GF-D8 (cell line): ENCODE results near the gene TYW3.
A peak's percentile ranks its signal among the peaks of the same experiment; 100 is the strongest.
"Not testable (repeated sequence)": the region's sequence is repeated elsewhere in the genome, so short reads cannot be mapped to it uniquely, and the experiment has no call there.

Experiments
- DNase-seq: peaks from one replicate; lab custom pipeline; 2025; lab: John Stamatoyannopoulos, UW

TYW3 gene

DNA sequence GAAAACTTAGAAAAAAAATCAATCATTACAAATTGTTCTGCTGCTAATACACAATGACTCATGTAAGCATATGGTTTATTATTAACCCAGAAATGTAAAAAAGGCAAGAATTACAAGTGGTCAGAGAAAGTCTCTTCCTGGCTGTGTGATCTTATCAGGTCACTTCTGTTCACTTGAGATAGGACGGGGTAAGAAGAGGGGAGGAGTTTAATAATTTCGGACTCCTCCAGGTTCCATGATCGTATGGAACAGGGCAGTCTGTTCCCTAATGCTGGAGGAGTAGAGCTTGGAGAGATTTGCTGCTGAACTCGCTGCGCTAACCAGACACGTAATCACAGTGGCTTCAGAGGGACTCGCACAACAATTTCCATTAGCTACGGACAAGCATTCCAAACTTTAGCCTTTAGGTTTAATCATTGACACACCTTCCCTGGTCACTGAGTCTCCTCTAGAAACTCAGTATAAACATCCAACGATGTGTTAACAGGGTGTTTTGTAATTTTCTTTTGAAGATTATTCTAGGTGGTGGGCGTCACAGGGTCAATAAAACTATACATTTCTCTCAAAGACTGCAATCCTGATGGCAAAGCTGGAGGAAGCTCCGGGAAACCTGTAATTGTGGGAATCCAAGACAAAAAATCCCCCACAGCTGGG lies 1.4 kb upstream of the TYW3 start:
- DNase-seq, result no peak

DNA sequence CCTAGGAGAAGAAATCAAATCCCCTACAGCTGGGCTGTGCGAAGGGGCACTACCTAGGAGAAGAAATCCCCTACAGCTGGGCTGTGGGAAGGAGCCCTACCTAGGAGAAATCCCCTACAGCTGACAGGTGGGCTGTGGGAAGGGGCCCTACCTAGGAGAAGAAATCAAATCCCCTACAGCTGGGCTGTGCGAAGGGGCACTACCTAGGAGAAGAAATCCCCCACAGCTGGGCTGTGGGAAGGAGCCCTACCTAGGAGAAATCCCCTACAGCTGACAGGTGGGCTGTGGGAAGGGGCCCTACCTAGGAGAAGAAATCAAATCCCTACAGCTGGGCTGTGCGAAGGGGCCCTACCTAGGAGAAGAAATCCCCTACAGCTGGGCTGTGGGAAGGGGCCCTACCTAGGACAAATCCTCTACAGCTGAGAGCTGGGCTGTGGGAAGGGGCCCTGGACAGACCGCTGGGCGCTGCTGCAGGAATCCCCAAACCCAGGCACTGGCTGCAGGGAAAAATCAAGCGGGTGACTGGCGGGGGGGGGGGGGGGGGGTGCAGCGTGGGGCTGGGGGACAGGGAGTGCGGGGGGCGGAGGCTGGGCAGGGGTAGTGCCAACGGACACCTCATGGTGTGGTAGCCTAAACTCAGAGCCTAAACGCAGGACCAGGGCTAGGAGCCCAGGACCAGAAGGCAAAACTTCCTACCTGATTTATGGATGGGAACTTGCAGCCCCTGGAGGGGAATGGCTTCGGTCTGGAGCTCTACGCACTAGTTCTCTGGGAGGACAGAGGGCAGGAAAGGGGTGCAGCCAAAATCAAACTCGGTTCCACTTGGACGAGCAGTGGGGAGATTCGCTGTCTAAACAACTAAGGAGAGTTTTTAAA lies 643 bp upstream of the TYW3 start:
- DNase-seq, result not testable (repeated sequence)

DNA sequence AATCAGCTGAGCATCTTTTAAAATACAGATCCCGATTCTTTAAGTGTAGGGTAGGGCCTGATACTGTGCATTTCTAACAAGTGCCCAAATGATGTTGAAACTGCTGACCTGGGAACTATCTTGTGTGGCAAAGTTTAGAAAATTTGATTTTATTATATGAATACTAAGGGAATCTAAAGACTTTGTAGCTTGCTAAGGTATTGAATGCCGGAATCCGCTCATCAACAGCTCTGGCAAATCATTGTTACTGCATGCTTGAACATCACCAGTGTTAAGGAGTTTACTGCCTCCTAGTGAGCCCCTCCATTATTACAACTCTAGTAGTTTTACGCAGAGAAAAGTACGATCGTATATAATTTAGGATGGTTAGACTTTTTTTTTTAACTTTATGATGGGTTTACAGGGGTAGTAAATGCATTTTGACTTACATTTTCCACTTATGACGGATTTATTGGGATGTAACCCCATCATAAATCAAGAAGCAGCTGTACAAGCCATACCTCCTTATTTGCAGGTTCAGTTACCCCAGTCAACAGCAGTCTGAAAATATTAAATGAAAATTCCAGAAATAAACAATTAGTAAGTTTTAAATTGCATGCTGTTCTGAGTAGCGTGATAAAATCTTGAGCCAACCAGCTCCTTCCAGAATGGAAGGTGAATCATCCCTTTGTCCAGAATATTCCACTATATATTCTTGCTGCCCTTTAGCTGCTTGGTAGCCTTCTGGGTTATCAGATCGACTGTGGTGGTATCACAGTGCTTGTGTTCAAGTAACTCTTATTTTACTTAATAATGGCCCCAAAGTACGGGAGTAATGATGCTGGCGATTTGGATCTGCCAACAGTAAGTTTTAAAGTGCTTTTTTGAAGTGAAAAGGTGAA lies 892 bp downstream of the TYW3 start:
- peak; percentile 60 for DNase-seq

DNA sequence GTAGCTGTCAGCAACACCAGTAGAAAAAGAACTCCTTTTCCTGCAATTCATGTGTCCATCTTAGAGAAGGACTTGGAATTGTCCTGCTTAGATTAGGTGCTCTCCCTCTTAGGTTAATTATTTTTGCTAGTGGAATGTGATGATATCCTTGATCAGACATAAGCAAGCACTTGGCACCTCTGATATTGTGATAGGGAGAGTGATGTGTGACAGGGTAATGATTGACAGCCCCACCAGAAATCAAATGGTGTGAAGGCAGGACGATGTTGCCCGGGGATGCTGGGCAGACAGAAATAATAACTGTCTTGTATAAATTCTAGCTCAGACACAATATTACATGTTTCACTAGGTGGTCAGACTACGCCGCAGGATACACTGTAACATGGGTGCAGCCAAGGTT lies 4.4 kb downstream of the TYW3 start:
- no peak for DNase-seq

DNA sequence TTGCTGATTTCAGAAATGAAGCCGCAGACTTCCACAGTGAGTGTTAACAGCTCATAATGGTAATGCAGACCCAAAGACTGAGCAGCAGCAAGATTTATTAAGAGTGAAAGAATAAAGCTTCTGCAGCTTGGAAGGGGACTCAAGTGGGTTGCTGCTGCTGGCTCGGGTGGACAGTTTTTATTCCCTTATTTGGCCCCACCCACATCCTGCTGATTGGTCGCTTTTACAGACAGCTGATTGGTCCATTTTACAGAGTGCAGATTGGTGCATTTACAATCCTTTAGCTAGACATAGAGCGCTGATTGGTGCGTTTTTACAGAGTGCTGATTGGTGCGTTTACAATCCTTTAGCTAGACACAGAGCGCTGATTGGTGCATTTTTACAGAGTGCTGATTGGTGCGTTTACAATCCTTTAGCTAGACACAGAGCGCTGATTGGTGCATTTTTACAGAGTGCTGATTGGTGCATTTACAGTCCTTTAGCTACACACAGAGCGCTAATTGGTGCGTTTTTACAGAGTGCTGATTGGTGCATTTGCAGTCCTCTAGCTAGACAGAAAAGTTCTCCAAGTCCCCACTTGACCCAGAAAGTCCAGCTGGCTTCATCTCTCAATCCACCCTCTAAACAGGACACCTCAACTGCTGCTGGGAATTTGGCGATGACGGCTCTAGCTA lies 7.5 kb downstream of the TYW3 start:
- DNase-seq, result not testable (repeated sequence)

DNA sequence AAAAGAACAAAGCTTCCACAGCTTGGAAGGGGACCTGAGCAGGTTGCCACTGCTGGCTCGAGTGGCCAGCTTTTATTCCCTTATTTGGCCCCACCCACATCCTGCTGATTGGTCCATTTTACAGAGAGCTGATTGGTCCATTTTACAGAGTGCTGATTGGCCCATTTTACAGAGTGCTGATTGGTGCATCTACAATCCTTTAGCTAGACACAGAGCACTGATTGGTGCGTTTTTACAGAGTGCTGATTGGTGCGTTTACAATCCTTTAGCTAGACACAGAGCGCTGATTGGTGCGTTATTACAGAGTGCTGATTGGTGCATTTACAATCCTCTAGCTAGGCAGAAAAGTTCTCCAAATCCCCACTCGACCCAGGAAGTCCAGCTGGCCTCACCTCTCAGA lies 12.3 kb downstream of the TYW3 start:
- DNase-seq, result not testable (repeated sequence)

DNA sequence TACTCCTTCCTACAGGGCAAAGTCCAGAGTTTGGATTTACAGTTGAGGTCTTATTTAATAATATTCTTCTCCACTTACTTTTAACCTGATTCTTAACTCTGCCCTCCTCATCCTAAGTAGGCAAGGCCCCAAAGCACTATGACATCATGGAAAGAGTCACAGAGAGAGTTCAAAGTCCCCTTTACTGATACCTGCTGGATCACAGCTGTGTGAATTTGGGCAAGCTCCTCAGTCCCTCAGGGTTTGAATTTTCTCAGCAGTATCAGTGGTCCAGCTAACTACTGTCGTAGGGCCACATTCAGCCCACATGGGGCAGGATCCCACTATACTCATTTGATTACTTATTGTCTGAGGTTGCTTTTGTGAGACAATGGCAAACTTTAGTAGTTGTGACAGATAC lies 16.0 kb downstream of the TYW3 start:
- DNase-seq, result no peak

DNA sequence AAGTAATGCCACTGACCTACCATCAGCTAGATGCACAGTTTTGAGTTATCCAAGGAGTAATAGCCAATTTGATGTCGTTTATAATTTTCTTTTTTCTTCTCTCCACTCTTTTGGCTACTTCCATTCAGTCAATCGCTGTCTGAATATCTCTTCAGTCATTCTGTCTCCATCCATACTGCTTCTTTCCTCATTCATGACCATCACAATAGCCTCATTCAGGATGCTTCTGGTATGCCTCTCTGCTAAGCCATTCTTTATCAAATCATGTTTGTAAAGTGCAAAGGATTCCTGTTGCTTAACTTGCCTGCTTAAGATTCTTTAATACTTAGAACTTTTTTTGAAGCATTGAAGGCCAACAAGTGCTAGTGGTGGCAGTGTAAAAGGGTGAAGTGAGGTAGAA lies 20.2 kb downstream of the TYW3 start:
- DNase-seq, result no peak

DNA sequence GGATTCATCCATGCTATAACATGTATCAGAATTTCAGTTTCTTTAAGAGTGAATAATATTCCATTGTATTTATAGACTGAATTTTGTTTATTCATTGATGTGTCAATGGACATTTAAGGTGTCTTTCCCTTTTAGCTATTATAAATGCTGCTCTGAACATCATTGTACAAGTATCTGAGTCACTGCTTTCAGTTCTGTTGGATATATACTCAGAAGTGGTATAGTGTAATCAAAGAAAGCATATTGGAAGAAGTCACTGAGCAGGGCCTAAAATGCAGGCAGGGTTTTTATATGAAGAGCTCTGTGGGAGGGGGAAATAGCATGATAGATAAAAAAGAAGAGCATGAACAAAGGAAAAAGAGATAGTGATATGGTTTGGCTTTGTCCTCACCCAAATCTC lies 22.5 kb downstream of the TYW3 start:
- no peak for DNase-seq

DNA sequence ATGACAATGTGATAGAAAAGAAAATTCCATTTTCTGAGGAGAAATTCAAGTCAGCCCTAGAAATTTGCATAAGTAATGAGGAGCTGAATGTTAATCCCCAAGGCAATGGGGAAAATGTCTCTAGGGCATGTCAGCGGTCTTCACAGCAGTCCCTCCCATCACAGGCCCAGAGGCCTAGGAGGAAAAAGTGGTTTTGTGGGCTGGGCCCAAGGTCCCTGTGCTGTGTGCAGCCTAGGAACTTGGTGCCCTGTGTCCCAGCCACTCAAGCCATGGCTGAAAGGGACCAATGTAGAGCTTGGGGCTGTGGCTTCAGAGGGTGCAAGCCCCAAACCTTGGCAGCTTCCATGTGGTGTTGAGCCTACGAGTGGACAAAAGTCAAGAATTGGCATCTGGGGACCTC lies 23.7 kb downstream of the TYW3 start:
- not testable (repeated sequence) for DNase-seq

DNA sequence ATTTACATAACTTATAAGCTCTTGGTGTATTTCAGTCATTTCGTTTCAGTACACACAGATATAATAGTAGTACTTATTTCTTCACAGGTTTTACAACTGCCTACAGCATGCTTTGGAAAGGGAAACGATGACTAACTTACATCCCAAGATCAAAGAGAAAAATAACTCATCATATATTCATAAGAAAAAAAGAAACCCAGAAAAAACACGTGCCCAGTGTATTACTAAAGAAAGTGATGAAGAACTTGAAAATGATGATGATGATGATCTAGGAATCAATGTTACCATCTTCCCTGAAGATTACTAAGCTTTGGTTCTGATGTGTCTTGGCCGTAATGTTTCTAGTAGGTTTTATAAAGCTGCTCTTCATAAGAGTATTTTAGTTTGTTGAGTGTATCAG lies 30.9 kb downstream of the TYW3 start:
- no peak for DNase-seq

DNA sequence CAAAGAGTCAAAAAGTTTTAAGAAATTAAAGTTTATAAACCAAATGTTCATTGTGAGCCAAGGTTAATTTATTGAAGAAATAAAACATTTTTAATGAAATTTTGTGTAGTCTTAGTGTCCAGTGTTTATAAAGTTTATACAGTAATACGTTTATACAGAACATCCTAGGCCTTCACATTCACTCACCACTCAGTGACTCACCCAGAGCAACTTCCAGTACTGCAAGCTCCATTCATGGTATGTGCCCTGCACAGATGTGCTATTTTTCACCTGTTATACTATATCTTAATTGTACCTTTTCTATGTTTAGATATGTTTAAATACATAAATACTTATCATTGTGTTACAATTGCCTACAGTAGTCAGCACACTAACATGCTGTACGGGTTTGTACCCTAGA lies 33.6 kb downstream of the TYW3 start:
- DNase-seq, result no peak

DNA sequence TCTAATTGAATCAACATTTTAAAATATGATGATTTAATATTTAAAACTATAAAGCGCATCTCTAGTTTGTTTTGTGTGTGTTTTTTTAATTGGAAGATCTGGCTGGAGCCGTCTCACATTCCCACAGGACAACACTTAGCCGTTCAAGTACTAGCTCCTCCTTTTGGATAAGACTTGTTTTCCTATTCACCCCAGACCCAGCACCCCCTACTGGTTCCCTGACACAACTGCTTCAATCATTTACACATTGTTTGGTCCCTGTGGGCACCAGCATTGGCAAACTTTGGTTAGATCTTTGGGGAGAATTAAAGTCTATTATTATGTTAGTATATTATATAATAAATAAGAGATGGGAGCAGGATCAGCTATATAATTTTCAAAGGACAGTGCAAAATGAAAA lies 34.5 kb downstream of the TYW3 start:
- no peak for DNase-seq

DNA sequence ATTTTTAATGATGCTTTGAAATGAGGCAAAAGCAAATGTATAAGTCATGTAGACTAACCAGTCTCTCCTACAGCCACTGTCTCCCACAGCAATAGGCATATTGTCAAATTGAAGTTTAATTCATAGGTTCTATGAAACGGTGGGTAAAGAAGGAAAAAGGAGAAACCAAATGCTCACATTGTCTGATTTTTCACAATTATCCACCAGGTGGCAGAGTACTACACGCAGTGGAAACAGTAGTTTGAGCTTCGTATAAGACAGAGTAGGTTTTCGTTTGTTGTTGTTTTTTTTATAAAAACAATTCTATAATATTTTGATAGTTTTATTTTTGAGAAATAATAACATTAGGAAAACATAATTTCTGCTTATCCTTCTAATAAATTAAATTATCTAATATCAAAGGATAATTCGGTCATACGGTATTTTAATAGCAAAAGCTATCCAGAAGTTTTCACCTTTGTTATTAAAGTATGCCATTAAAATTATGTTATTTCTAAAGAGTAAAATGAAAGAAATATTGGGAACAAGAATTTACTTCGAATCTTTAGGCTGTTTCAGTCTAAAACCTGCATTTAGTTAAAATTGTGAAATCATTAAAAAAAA lies 39.1 kb downstream of the TYW3 start:
- no peak for DNase-seq

DNA sequence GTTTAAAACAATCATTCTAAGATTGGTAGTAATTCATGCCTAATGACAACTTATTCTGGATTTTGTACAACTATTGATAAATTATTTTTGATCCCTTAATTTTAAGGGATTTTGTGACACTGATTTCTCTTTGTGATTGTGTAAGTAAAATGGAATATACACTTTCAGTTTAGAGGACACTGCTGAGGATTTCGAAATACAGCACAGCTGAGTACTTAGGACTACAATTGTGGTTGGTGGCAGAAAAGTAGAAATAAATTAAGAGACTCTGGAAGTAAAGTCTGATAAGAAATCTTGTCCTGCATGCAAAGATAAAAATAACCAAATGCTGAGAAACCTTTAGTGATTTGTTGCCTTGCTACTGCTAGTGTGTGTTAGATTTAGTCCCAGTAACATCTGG lies 40.0 kb downstream of the TYW3 start:
- no peak for DNase-seq

DNA sequence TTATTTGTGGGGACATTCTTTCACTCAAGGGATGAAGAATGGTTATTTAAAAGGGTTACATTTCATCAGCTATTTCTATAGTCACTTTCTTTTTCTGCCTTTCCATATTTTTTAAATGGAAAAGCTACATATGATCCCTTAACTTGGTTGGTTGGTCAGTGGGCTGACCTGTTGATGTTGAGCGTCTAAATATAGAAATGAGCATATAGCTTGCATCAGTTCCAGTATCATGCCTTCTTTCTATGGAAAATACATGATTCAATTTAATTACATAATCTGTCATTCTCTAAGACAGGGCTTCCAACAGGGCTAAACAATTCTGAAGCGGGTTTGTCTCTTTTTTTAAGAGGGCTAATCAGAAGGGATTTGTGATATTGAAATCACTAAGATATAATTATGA lies 40.6 kb downstream of the TYW3 start:
- no peak for DNase-seq

DNA sequence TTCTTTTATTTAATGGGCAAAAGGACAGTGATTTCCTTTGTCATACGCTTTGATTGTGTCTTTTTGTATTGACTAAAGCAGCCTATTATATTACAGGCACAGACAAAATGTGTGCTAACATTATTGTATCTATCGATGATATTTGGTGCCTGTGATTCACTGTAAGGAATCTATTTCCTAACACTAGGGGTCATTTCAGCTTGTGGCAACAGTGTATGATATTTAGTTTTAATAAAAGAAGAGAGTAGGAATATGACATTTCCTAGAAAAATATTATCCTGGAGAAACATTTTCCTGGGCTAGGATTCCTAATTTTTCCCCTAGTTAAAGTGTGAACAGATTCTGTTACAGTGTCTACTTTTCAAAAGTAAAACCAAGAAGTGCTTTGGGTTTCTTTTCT lies 42.8 kb downstream of the TYW3 start:
- no peak for DNase-seq

DNA sequence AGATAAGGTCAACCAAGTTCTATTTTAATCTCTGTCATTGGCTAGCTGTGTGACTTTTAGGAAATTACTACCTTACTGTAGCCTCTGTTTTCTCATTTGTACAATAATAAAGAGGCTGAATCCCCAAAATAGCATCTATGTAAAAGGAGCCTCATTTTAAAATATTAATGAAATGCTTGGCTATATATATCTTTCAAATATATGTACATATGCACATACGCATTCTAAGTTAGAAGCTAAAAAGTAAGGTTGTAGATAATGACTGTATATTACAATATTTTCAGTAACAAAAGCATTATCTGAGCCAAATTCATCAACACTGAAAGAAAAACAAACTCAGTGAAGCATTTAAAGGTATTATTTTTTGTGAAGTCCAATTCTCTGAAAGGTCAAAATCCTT lies 44.6 kb downstream of the TYW3 start:
- no peak for DNase-seq

DNA sequence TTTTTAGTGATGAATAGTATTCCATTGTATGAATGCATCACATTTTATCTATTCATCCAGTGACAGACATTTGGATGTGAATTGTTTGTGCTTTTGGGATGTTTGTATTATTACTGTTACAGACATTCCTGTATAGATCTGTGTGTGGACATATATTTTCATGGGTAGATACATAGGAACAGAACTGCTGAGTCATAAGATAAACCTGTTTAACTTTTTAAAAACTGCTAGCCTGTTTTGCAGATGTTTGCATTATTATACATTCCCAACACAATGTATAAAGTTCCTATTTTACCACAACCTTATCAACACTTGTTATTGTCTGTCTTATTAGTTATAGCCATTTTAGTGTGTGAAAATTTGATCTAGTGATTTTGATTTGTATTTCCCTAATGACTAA lies 46.8 kb downstream of the TYW3 start:
- no peak for DNase-seq

DNA sequence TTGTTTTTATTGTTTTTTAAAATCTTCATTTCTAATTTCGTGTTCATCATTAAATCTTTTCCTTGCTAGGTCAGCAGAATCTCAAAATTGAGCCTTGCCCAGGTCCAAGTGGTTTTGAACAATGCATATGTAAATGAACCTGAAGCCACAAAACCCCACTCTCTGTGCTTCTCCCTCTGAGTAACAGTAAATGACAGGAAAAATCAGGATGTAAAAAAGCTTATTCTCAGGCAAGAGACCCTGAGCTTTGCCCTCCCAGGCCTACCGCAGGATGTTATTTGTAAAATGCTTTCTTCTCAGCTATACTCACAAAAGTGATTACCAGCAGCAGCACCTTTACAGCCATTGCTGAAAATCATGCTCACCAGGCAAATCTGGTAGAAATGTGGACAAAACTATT lies 47.6 kb downstream of the TYW3 start:
- no peak for DNase-seq

DNA sequence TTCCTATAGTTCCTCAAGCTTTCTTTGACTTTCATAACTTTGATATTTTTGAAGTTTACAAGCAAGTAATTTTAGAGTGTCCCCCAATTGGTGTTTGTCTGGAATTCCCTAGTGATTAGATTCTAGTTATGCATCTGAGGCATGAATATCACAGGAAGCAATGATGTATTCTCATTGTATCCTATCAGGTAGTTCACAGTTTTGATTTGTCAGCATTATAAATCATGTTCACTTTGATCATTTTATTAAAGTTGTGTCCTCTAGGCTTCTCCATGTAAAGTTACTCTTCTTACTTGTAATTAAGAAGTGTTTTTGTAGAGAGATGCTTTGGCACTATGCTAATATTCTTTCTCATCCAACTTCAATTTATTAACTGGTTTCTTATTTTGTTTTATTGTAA lies 53.0 kb downstream of the TYW3 start:
- DNase-seq, result no peak

DNA sequence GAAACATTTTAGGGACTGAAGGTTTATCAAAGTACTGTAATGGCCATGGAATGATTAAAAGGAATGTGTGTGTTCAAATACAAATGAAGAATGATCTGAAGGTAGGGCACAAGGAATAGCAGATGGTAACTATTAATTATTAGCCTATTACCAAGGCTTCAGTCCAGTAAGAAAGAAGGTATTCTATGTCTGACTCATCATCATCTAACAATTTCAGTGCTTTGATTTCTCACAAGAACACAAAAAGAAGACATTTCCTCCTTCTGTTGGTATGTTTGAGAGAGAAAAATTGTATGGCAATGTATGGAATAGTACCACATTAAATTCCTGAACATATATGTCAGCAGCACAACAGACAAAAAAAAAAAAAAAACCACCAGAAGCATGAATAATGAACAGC lies 57.5 kb downstream of the TYW3 start:
- no peak for DNase-seq
